Glomerular visceral epithelial cell (primary cell): ENCODE measurements around the gene ZNF280A.
"Not testable (repeated sequence)": the region's sequence is repeated elsewhere in the genome, so short reads cannot be mapped to it uniquely, and the experiment has no call there.

Experiments
- DNase-seq: peaks from one replicate; pipeline ENCODE4 v3.0.0-alpha.2; 2016; ENCODE audit errors: extremely low spot score

ZNF280A gene

DNA sequence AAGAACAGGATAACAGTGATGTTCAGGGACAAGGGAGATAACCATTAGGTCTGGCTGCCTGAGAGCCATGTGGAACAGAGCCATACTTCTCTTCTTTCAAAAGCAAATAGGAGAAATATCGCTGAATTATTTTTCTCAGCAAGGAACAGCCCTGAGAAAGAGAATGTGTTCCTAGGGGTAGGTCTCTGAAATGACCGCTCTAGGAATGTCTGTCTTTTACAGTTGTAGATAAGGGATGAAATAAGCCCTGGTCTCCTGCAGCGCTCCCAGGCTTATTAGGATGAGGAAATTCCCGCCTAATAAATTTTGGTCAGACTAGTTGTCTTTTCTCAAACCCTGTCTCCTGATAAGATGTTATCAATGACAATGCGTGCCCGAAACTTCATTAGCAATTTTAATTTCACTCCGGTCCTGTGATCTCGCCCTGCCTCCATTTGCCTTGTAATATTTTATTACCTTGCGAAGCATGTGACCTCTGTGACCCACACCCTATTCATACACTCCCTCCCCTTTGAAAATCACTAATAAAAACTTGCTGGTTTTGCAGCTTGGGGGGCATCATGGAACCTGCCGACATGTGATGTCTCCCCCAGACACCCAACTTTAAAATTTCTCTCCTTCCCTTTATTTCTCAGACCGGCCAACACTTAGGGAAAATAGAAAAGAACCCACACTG is 51.1 kb downstream of the ZNF280A start:
- DNase-seq, result not testable (repeated sequence)

DNA sequence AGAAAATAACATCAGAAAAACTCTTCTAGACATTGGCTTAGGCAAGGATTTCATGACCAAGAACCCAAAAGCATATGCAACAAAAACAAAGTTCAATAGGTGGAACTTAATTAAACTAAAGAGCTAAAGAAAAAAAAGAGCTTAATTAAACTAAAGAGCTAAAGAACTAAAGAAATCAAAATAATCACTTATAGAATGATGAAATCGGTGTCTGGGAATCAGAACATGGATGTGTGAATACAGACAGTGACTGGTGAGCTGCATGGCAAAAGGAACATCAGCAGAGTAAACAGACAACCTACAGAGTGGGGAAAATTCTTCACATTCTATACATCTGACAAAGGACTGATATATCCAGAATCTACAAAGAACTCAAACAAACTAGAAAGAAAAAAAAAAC is 53.0 kb downstream of the ZNF280A start:
- DNase-seq, result no peak

DNA sequence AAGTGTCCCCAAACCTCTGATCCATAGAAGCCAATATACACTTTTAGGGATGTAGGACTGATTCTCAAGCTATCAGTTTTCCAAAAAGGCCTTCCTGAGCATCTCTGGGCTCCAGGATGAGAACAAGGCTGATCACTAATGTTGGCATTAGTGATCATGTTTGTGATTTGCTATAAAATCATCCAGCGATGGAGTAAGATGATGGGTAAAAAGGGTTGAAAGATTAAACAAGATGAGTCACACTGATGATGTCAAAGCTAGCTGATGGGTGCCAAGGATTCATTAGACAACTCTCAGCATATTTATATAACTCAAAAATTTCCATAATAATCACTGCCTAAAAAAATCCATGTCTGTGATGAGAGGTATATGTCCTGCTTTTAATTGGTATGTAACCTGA is 54.3 kb downstream of the ZNF280A start:
- no peak for DNase-seq

DNA sequence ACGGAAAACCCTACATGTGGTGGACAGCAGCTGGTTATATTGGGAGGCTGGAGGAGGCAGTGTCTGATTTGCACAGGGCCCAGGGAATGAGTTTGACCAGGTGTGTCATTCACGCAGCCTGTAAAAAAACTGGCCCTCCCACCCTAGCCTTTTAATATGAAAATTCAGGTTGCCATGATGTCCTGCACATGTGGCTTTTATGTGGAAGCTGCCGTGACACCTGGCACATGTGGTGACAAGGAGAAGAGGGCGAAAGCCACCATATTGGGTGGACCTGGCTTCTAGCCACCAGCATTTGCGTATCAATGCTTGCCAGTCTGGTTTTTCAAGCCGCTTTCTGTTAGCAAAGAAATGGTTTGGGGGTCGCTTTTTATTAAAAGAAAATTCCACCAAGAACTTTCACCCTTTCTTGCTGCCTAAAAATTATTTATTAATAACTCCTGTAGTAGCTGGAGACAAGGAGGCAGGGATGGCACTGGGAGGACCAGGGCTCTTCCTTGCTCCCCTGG is 54.9 kb downstream of the ZNF280A start:
- DNase-seq, result no peak

DNA sequence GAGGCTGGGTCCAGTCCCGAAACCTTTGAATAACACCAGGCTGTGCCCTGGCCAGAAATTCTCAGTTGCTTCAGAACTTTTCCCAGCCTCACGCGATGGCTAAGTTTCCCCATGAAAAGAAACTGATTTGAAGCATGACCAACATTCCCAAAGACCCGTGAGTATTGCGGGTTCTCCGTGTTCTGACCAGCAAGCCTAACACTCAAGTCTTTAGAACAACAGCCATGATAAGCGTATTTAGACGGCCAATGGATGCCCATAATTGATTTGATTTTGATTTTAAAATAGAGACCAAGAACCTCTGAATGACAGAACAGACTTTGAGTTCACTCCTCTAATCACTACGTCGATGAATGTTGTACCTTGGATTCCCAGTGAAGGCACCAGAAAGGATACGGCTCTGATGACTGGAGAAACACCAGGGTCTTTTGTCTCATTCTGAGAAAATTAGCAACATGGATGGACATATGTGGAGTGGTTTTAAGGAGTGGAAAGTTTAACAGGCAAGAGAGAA is 55.5 kb downstream of the ZNF280A start:
- DNase-seq, result no peak

DNA sequence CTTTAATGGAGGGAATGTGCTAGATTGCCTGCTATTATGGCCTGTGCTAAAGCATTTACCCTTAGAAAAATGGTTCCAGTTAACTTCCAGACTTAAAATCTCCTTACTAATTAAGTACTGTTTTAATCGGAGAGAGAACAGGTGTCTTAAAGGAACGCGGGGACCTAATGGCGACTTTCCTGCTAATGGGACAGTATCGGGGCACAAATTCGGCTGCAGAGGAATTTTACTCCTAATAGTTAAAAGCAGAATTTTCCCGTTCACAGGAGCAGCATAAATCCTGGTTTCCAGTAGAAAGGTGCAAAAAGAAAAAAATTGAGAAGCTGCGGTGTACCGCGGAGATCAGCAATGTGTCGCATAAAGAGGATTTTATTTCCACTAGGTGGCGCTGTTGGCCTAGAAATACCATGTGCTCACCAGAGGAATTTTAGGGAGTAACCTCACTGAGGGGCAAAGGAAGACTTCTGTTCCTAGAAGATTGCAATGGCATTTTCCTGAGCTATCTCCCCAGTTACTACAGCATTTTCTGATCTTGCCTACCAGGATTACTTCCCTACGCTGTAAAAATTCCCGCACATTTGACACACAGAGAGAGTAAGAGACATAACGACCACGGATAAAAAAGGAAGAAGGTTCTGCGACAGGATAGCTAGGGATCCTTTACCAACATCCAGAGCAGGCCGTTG is 56.1 kb downstream of the ZNF280A start:
- peak; percentile 53 for DNase-seq
